HL-60 (cell line): ENCODE measurements around the gene MRAP2.

Experiments
- DNase-seq, 2 experiments: peaks; one replicate each; pipeline ENCODE4 v3.0.0-alpha.2; 2010 to 2020; ENCODE audit warnings: low read depth in 1 of 2, low spot score in 1 of 2
- H3K27ac ChIP-seq: fragments of 250-450 bp; sonication (Bioruptor Pico); replicated peaks from 2 replicates; pipeline ENCODE4 v1.5.1; 2020; ENCODE audit warnings: mild to moderate bottlenecking, moderate library complexity
- H3K27me3 ChIP-seq: fragments of 250-450 bp; sonication (Bioruptor Pico); 2 replicates; pipeline ENCODE4 v1.5.1; 2021; ENCODE audit warnings: mild to moderate bottlenecking, moderate library complexity; ENCODE audit not compliant: insufficient read depth, poor library complexity, severe bottlenecking
- H3K4me3 ChIP-seq: replicated peaks from 2 replicates; pipeline ENCODE4 v1.5.1; 2011; ENCODE audit warnings: mild to moderate bottlenecking, control low read depth, low read length; ENCODE audit not compliant: insufficient read depth
- GABPA ChIP-seq: IDR thresholded peaks from 2 replicates; pipeline ENCODE4 v1.6.1; 2012; ENCODE audit warnings: low read depth
- POLR2AphosphoS5 ChIP-seq: IDR thresholded peaks from 2 replicates; pipeline ENCODE4 v1.6.1; 2012; ENCODE audit warnings: low read depth
- REST ChIP-seq: IDR thresholded peaks from 2 replicates; pipeline ENCODE4 v1.6.1; 2012; ENCODE audit warnings: low read depth; ENCODE audit not compliant: insufficient replicate concordance
- SPI1 ChIP-seq: IDR thresholded peaks from 2 replicates; pipeline ENCODE4 v1.6.1; 2012; ENCODE audit warnings: low read depth, mild to moderate bottlenecking, borderline replicate concordance
- TF ChIP-seq, protein P1 (sequence below): IDR thresholded peaks from one replicate; pipeline ENCODE4 v1.5.1; 2011; ENCODE audit warnings: low read length, control low read depth, inconsistent platforms; ENCODE audit not compliant: insufficient read depth

The MRAP2 gene

GRCh38 chr6:84059082-84059481 is 25.5 kb downstream of the MRAP2 start:
- no peak for DNase-seq
- no peak for TF ChIP-seq POLR2AphosphoS5
- no peak for TF ChIP-seq REST
- no peak for TF ChIP-seq GABPA
- TF ChIP-seq, protein P1, sequence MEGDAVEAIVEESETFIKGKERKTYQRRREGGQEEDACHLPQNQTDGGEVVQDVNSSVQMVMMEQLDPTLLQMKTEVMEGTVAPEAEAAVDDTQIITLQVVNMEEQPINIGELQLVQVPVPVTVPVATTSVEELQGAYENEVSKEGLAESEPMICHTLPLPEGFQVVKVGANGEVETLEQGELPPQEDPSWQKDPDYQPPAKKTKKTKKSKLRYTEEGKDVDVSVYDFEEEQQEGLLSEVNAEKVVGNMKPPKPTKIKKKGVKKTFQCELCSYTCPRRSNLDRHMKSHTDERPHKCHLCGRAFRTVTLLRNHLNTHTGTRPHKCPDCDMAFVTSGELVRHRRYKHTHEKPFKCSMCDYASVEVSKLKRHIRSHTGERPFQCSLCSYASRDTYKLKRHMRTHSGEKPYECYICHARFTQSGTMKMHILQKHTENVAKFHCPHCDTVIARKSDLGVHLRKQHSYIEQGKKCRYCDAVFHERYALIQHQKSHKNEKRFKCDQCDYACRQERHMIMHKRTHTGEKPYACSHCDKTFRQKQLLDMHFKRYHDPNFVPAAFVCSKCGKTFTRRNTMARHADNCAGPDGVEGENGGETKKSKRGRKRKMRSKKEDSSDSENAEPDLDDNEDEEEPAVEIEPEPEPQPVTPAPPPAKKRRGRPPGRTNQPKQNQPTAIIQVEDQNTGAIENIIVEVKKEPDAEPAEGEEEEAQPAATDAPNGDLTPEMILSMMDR = no peak

DNA sequence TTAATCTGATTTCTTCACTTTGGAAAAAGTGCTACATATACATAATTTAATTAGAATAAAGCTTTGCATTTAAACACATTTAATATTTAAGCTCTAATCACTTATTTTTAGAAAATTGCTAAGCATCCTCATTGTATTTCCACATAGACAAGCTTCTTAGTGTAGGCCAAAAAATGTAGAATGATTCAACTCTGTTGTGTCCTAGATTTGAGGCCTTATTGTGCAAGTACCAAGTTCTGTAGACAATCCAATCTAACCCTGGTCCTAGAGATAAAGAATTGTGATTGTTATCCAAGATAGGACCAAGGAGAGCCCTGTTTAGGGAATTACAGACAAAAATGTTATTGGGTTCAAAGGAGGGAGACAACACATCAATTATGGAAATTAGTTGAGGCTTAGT is 27.6 kb downstream of the MRAP2 start:
- TF ChIP-seq, protein P1 = no peak
- no peak for TF ChIP-seq SPI1
- no peak for TF ChIP-seq GABPA
- TF ChIP-seq REST = no peak
- TF ChIP-seq POLR2AphosphoS5 = no peak
- Histone ChIP-seq H3K27me3 (no peaks in the 10 kb centered on the region), H3K4me3 (no peak overlapping the region), H3K27ac (no peak overlapping the region)
- no peak for DNase-seq

More at GRCh38 chr6:84059082-84059481, 25.5 kb downstream of the MRAP2 start:
- no peak overlapping the region for H3K27ac ChIP-seq
- no peaks in the 10 kb centered on the region for H3K27me3 ChIP-seq
- no peak overlapping the region for H3K4me3 ChIP-seq

DNA sequence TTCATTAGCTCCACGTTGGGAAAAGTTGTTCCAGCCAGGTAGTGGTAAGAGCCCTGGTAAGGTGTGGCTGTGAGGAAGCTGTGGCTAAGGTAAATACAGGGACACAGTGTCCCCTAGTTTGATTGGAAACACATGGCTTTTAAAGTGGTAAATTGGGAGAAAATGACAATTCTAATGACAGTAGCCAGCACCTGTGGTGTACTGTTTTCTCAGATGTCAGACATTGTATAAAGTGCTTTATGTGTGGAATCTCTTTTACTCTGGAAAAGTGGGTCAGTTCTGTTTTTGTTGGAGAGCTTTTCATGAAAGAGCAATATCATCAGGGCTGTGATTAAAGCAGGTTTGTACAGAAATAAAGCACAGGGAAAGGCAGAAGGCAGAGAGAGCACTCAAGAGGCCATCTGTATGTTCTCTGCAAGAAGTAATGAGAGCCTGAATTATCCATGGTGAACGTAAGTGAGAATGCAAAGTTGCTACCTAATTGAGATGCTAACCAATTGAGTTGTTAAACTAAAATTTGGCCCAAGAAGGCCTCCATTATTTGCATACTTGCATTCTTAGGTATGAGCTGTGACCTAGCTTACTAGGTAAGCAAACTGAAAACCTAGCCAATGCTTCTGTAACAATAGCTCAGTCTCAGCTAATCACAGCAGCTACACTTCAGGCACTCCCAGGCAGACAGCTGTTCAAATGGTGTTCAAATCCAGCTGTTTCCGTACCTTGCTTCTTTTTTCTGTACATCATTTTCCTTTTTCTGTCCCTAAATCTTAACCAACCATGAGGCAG is 28.2 kb downstream of the MRAP2 start:
- H3K4me3 ChIP-seq = no peak overlapping the region
- TF ChIP-seq, protein P1 = no peak
- TF ChIP-seq SPI1 (no peak), POLR2AphosphoS5 (no peak), GABPA (no peak), REST (no peak)
- H3K27ac ChIP-seq = no peak overlapping the region
- H3K27me3 ChIP-seq = no peaks in the 10 kb centered on the region
- DNase-seq = no peak
